Measurements from ENCODE around the gene PLCD3. TPM values are rescaled to one million over a fixed set of nuclear protein-coding genes. Genes with fewer than 3 reads are reported as not detected.
A peak's percentile ranks its signal among the peaks of the same experiment; 100 is the strongest.

Gene PLCD3
- total RNA-seq, 5 donors from 2014 or later (not counting 1 experiment from before 2014, with no cell fraction given): 3.1 to 9.9 (median 4.8) TPM

GRCh38 chr17:45155029-45155428 lies 22.7 kb upstream of the PLCD3 start:
- no peak overlapping the region for H3K27ac ChIP-seq (ENCODE audit: low read length)
- H3K4me1 ChIP-seq (ENCODE audit: control insufficient read depth in 1 of 2, extremely low read depth in 1 of 2, insufficient read depth in 2 of 2, low read length in 2 of 2): peaks cover 24 to 55% of the 10 kb centered on the region in 2 experiments
- H3K27me3 ChIP-seq (replicated peaks in 1 of 2; ENCODE audit: control insufficient read depth in 2 of 2, extremely low read depth in 1 of 2, insufficient read depth in 2 of 2, low read length in 1 of 2): no peaks in the 10 kb centered on the region
- Mint-ChIP-seq H3K36me3 (peaks cover 10% of the 10 kb centered on the region), H3K9me3 (no peaks in the 10 kb centered on the region), H3K27me3 (no peaks in the 10 kb centered on the region), H3K4me3 (no peak overlapping the region), H3K27ac (peak overlapping the region in 1 of 2 donors; percentile 58), H3K4me1 (peaks cover 52 to 55% (median 53%) of the 10 kb centered on the region in 3 donors)
- CTCF ChIA-PET: interaction anchor here (0.6 to 3.0 kb wide), 10 partner anchors 13 to 278 kb away, joined by 3 to 25 read pairs (median 8); partner anchors contain the start of gene ACBD4 (in 2 of the 2)
- POLR2A ChIA-PET: interaction anchor here (0.5 to 0.6 kb wide), 4 partner anchors 18 to 75 kb away, joined by 3 to 9 read pairs (median 7); no protein-coding TSS in a partner anchor
- ATAC-seq (replicated peaks in 1 of 4) (no peak), DNase-seq (no peak)
- no peaks in the 10 kb centered on the region for H3K9me3 ChIP-seq
- no CpG with 5 or more reads among the region's 4 CpGs for WGBS (ENCODE audit: insufficient coverage)
- H3K4me3 ChIP-seq (ENCODE audit: control insufficient read depth in 1 of 2, extremely low read depth in 1 of 2, low read length in 1 of 2): no peak overlapping the region
- peaks cover 0 to 6% of the 10 kb centered on the region in 2 donors for H3K36me3 ChIP-seq (ENCODE audit: control insufficient read depth in 2 of 2, extremely low read depth in 1 of 2, insufficient read depth in 1 of 2, low read length in 1 of 2)

GRCh38 chr17:45150911-45151809 lies 18.8 kb upstream of the PLCD3 start:
- 100% methylated on average over 1 of the region's 8 CpGs for WGBS (ENCODE audit: insufficient coverage)
- CTCF ChIA-PET: interaction anchor here (0.6 to 7.3 kb wide), 20 partner anchors 10 to 240 kb away, joined by 3 to 277 read pairs (median 4); partner anchors contain the start of genes ACBD4 (in 2 of the 2), HEXIM2 (in 1 of the 2), MAP3K14 (in 1 of the 2) and NMT1 (in 1 of the 2)
- H3K36me3 ChIP-seq (ENCODE audit: control insufficient read depth in 2 of 2, extremely low read depth in 1 of 2, insufficient read depth in 1 of 2, low read length in 1 of 2): peaks cover 0 to 4% of the 10 kb centered on the region in 2 donors
- H3K27ac ChIP-seq (ENCODE audit: low read length): peak overlapping the region; percentile 76
- peaks cover 46 to 61% (median 55%) of the 10 kb centered on the region in 3 donors for H3K4me1 Mint-ChIP-seq
- H3K27me3 Mint-ChIP-seq: peaks cover 0 to 2% of the 10 kb centered on the region in 2 donors
- ATAC-seq (replicated peaks in 1 of 4): no peak
- H3K27me3 ChIP-seq (replicated peaks in 1 of 2; ENCODE audit: control insufficient read depth in 2 of 2, extremely low read depth in 1 of 2, insufficient read depth in 2 of 2, low read length in 1 of 2): no peaks in the 10 kb centered on the region
- peaks cover 23 to 60% of the 10 kb centered on the region in 2 experiments for H3K4me1 ChIP-seq (ENCODE audit: control insufficient read depth in 1 of 2, extremely low read depth in 1 of 2, insufficient read depth in 2 of 2, low read length in 2 of 2)
- no peak for DNase-seq
- peak overlapping the region; percentile 42 to 100 (median 57) for H3K4me3 Mint-ChIP-seq
- no peaks in the 10 kb centered on the region for H3K9me3 ChIP-seq
- peak overlapping the region; percentile 2 to 76 for H3K4me3 ChIP-seq (ENCODE audit: control insufficient read depth in 1 of 2, extremely low read depth in 1 of 2, low read length in 1 of 2)
- H3K9me3 Mint-ChIP-seq: no peaks in the 10 kb centered on the region
- POLR2A ChIA-PET: interaction anchor here (0.6 to 4.3 kb wide), 12 partner anchors 9 to 1429 kb away, joined by 3 to 45 read pairs (median 4); partner anchors contain the start of genes ACBD4 (in 2 of the 2) and HEXIM2 (in 1 of the 2)
- peak overlapping the region; percentile 83 to 87 for H3K27ac Mint-ChIP-seq
- H3K36me3 Mint-ChIP-seq: peaks cover 1% of the 10 kb centered on the region

- Histone ChIP-seq H3K27ac (ENCODE audit: low read length) (peak overlapping the region; percentile 76), H3K4me1 (ENCODE audit: control insufficient read depth in 1 of 2, extremely low read depth in 1 of 2, insufficient read depth in 2 of 2, low read length in 2 of 2) (peaks cover 25 to 66% of the 10 kb centered on the region in 2 experiments), H3K9me3 (no peaks in the 10 kb centered on the region), H3K4me3 (ENCODE audit: control insufficient read depth in 1 of 2, extremely low read depth in 1 of 2, low read length in 1 of 2) (peak overlapping the region; percentile 76 to 99), H3K27me3 (replicated peaks in 1 of 2; ENCODE audit: control insufficient read depth in 2 of 2, extremely low read depth in 1 of 2, insufficient read depth in 2 of 2, low read length in 1 of 2) (no peaks in the 10 kb centered on the region), H3K36me3 (ENCODE audit: control insufficient read depth in 2 of 2, extremely low read depth in 1 of 2, insufficient read depth in 1 of 2, low read length in 1 of 2) (peaks cover 0 to 5% of the 10 kb centered on the region in 2 donors)
- Mint-ChIP-seq H3K9me3 (no peaks in the 10 kb centered on the region), H3K4me3 (peak overlapping the region; percentile 93 to 100 (median 97)), H3K4me1 (peaks cover 49 to 57% (median 55%) of the 10 kb centered on the region in 3 donors), H3K27ac (peak overlapping the region; percentile 99 to 100), H3K36me3 (no peaks in the 10 kb centered on the region), H3K27me3 (peaks cover 0 to 2% of the 10 kb centered on the region in 2 donors)
- WGBS (ENCODE audit: insufficient coverage): under 1% methylated on average over 44 of the region's 56 CpGs
- peak in 12 of 35 experiments; percentile 15 to 62 (median 32) for DNase-seq
- no peak for ATAC-seq (replicated peaks in 1 of 4)
- ChIA-PET POLR2A (interaction anchor here (0.6 to 4.3 kb wide), 6 partner anchors 9 to 66 kb away, joined by 3 to 45 read pairs (median 7); partner anchors contain the start of genes ACBD4 (in 1 of the 2) and HEXIM2 (in 1 of the 2)), CTCF (interaction anchor here (0.6 to 7.3 kb wide), 17 partner anchors 11 to 237 kb away, joined by 3 to 277 read pairs (median 4); partner anchors contain the start of genes ACBD4 (in 2 of the 2), HEXIM2 (in 1 of the 2) and MAP3K14 (in 1 of the 2))
Observed at GRCh38 chr17:45149669-45150664, 17.7 kb upstream of the PLCD3 start.

- peaks cover 0 to 2% of the 10 kb centered on the region in 2 donors for H3K27me3 Mint-ChIP-seq
- ATAC-seq (replicated peaks in 1 of 4) (peak; percentile 17 to 30 (median 23)), DNase-seq (peak; percentile 42 to 82 (median 64))
- H3K27ac Mint-ChIP-seq: peak overlapping the region; percentile 99 to 100
- peak overlapping the region; percentile 76 to 99 for H3K4me3 ChIP-seq (ENCODE audit: control insufficient read depth in 1 of 2, extremely low read depth in 1 of 2, low read length in 1 of 2)
- peaks cover 0 to 5% of the 10 kb centered on the region in 2 donors for H3K36me3 ChIP-seq (ENCODE audit: control insufficient read depth in 2 of 2, extremely low read depth in 1 of 2, insufficient read depth in 1 of 2, low read length in 1 of 2)
- H3K4me1 ChIP-seq (ENCODE audit: control insufficient read depth in 1 of 2, extremely low read depth in 1 of 2, insufficient read depth in 2 of 2, low read length in 2 of 2): peaks cover 31 to 69% of the 10 kb centered on the region in 2 experiments
- H3K27ac ChIP-seq (ENCODE audit: low read length): peak overlapping the region; percentile 76
- no peaks in the 10 kb centered on the region for H3K9me3 ChIP-seq
- peaks cover 52 to 60% (median 55%) of the 10 kb centered on the region in 3 donors for H3K4me1 Mint-ChIP-seq
- H3K36me3 Mint-ChIP-seq: no peaks in the 10 kb centered on the region
- WGBS (ENCODE audit: insufficient coverage): 0% methylated on average over 24 of the region's 32 CpGs
- no peaks in the 10 kb centered on the region for H3K9me3 Mint-ChIP-seq
- H3K27me3 ChIP-seq (replicated peaks in 1 of 2; ENCODE audit: control insufficient read depth in 2 of 2, extremely low read depth in 1 of 2, insufficient read depth in 2 of 2, low read length in 1 of 2): no peaks in the 10 kb centered on the region
- peak overlapping the region; percentile 93 to 100 (median 97) for H3K4me3 Mint-ChIP-seq
- ChIA-PET CTCF (interaction anchor here (0.5 to 7.3 kb wide), 21 partner anchors 12 to 1788 kb away, joined by 3 to 277 read pairs (median 4); partner anchors contain the start of genes ACBD4 (in 2 of the 2), HEXIM2 (in 1 of the 2) and MAP3K14 (in 1 of the 2)), POLR2A (interaction anchor here (0.6 to 4.3 kb wide), 14 partner anchors 9 to 872 kb away, joined by 3 to 45 read pairs (median 6); partner anchors contain the start of genes ACBD4 (in 2 of the 2), HEXIM2 (in 2 of the 2) and NMT1 (in 1 of the 2))
Observed at GRCh38 chr17:45149037-45149668, 16.8 kb upstream of the PLCD3 start.

Data from T-cell (primary cell).